Measurements from ENCODE around the gene PDZRN3. TPM values are rescaled to one million over a fixed set of nuclear protein-coding genes. Genes with fewer than 3 reads are reported as not detected.

The PDZRN3 gene
- total RNA-seq, 1 experiment from 2014 or later: not detected

DNA sequence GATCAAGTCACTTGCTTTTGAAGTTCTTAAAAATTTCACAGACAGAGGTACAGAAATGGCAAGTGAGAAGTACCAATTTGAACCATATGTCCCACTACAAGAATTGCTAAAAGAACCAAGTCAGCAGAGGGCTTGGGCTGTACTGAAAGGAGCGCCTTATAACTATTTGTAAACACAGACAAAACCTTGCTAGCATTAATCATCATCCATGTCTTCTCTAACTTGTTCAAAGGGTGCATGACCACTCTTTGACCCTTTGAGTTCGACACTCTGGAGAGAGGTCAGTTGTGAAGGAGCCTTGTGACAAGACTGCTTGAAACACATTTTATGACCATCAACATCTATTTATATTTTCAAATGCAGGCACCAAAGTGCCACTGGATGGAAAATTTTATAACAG lies 191.7 kb downstream of the PDZRN3 start:
- TF ChIP-seq, protein P1, sequence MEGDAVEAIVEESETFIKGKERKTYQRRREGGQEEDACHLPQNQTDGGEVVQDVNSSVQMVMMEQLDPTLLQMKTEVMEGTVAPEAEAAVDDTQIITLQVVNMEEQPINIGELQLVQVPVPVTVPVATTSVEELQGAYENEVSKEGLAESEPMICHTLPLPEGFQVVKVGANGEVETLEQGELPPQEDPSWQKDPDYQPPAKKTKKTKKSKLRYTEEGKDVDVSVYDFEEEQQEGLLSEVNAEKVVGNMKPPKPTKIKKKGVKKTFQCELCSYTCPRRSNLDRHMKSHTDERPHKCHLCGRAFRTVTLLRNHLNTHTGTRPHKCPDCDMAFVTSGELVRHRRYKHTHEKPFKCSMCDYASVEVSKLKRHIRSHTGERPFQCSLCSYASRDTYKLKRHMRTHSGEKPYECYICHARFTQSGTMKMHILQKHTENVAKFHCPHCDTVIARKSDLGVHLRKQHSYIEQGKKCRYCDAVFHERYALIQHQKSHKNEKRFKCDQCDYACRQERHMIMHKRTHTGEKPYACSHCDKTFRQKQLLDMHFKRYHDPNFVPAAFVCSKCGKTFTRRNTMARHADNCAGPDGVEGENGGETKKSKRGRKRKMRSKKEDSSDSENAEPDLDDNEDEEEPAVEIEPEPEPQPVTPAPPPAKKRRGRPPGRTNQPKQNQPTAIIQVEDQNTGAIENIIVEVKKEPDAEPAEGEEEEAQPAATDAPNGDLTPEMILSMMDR (IDR thresholded peaks at IDR 0.05; ENCODE audit: unreplicated experiment): no peak
- intact Hi-C loops (cut with micrococcal nuclease; ENCODE audit: unreplicated experiment): loop anchor here (2.0 kb wide), 1 partner anchor 240 kb away; no protein-coding TSS in a partner anchor
- no peak for DNase-seq
- BruUV-seq (replicated peaks): no TSS peak
- Mint-ChIP-seq H3K27ac (ENCODE audit: unreplicated experiment) (no peak overlapping the region), H3K4me3 (ENCODE audit: low read depth, unreplicated experiment) (no peak overlapping the region), H3K4me1 (ENCODE audit: low read depth, unreplicated experiment) (no peaks in the 10 kb centered on the region), H3K9me3 (ENCODE audit: low read depth, unreplicated experiment) (no peaks in the 10 kb centered on the region), H3K27me3 (ENCODE audit: unreplicated experiment) (peaks cover 54% of the 10 kb centered on the region), H3K36me3 (ENCODE audit: insufficient read depth, unreplicated experiment) (no peaks in the 10 kb centered on the region)
- CTCF ChIA-PET: no interaction called here

- TF ChIP-seq, protein P1 (IDR thresholded peaks at IDR 0.05; ENCODE audit: unreplicated experiment): no peak
- no peaks in the 10 kb centered on the region for H3K9me3 Mint-ChIP-seq (ENCODE audit: low read depth, unreplicated experiment)
- H3K36me3 Mint-ChIP-seq (ENCODE audit: insufficient read depth, unreplicated experiment): no peaks in the 10 kb centered on the region
- H3K27me3 Mint-ChIP-seq (ENCODE audit: unreplicated experiment): peaks cover 58% of the 10 kb centered on the region
- H3K4me3 Mint-ChIP-seq (ENCODE audit: low read depth, unreplicated experiment): no peak overlapping the region
- no TSS peak for BruUV-seq (replicated peaks)
- CTCF ChIA-PET: no interaction called here
- no peak overlapping the region for H3K27ac Mint-ChIP-seq (ENCODE audit: unreplicated experiment)
- intact Hi-C loops (cut with micrococcal nuclease; ENCODE audit: unreplicated experiment): loop anchor here (1.0 to 2.0 kb wide), 2 partner anchors 240 to 331 kb away; no protein-coding TSS in a partner anchor
- DNase-seq: no peak
- H3K4me1 Mint-ChIP-seq (ENCODE audit: low read depth, unreplicated experiment): no peaks in the 10 kb centered on the region
Observed at GRCh38 chr3:73432706-73433032, 192.1 kb downstream of the PDZRN3 start.

DNA sequence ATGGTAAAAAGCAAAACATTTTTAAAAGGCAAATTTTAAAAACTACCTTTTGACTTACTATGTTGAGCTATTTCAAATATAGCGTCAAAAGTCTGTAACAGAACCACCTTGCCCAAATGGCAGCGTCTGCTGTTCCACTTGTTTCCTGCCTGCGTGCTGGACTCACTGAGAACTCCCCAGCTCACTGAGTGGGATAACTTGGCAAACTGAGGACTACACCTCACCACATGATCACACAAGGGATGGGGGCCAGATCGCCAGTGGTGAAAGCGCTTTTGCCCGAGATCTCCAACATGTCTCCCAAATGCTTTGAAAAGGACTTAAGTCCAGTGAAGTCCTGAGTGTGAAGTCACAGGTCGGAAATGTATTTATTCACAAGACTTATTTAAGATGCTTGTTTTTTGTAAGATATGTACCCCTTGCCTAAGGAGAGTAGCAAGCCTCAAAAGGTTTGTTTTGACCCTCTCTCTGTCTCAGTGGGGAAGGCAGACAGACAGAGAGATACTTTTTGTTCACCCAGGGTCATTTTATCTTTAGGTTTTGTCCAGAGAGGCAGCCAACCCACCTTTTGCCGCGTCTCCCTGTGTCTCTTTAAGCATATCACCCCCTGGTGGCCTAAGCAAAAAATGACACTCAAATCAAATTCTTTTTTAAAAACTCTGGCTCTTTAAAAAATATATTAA lies 192.6 kb downstream of the PDZRN3 start:
- BruUV-seq (replicated peaks): no TSS peak
- H3K9me3 Mint-ChIP-seq (ENCODE audit: low read depth, unreplicated experiment): no peaks in the 10 kb centered on the region
- CTCF ChIA-PET: no interaction called here
- no peak overlapping the region for H3K4me3 Mint-ChIP-seq (ENCODE audit: low read depth, unreplicated experiment)
- DNase-seq: peak; percentile 9
- peaks cover 63% of the 10 kb centered on the region for H3K27me3 Mint-ChIP-seq (ENCODE audit: unreplicated experiment)
- no peaks in the 10 kb centered on the region for H3K4me1 Mint-ChIP-seq (ENCODE audit: low read depth, unreplicated experiment)
- intact Hi-C loops (cut with micrococcal nuclease; ENCODE audit: unreplicated experiment): loop anchor here (1.0 to 2.0 kb wide), 2 partner anchors 239 to 331 kb away; no protein-coding TSS in a partner anchor
- no peak overlapping the region for H3K27ac Mint-ChIP-seq (ENCODE audit: unreplicated experiment)
- TF ChIP-seq, protein P1 (IDR thresholded peaks at IDR 0.05; ENCODE audit: unreplicated experiment): peak; percentile 39
- no peaks in the 10 kb centered on the region for H3K36me3 Mint-ChIP-seq (ENCODE audit: insufficient read depth, unreplicated experiment)

DNA sequence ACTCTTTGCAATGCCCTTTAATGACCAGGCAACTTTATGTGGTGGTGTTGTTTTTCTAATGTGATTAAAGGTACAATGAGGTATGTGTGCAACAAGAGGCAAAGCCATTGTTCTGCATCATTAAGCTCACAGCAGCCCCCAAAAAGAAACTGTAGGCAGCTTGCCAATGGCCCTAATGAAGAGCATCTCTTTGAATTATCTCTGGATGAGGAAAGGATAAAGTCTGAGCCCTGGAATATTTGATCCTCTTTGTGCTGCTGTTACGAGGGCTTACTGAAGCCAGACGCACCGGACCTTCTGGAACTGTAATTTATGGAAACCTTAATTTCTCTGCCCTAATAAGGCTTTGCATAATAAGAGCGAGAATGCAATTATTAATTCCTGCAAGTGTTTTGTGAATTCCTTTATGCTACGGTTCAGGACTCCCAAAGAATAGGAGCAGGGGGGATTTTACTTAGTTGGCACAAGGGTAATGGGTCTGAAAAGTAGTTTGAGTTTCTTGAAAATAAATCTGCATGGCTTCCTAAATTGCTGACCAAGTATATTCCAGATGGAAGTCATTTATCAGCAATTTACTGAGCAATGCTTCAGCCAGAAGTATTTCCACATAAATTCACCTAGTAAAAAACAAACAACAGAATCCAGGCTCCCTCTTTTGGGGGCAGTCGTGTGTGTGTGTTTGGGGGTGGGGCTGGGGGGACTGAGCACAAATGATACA lies 193.4 kb downstream of the PDZRN3 start:
- H3K27me3 Mint-ChIP-seq (ENCODE audit: unreplicated experiment): peaks cover 63% of the 10 kb centered on the region
- no peaks in the 10 kb centered on the region for H3K4me1 Mint-ChIP-seq (ENCODE audit: low read depth, unreplicated experiment)
- H3K9me3 Mint-ChIP-seq (ENCODE audit: low read depth, unreplicated experiment): no peaks in the 10 kb centered on the region
- CTCF ChIA-PET: no interaction called here
- H3K4me3 Mint-ChIP-seq (ENCODE audit: low read depth, unreplicated experiment): no peak overlapping the region
- no peak overlapping the region for H3K27ac Mint-ChIP-seq (ENCODE audit: unreplicated experiment)
- TF ChIP-seq, protein P1 (IDR thresholded peaks at IDR 0.05; ENCODE audit: unreplicated experiment): no peak
- no peaks in the 10 kb centered on the region for H3K36me3 Mint-ChIP-seq (ENCODE audit: insufficient read depth, unreplicated experiment)
- no TSS peak for BruUV-seq (replicated peaks)
- no peak for DNase-seq
- intact Hi-C loops (cut with micrococcal nuclease; ENCODE audit: unreplicated experiment): no loop called here
